CD14-positive monocyte (primary cell): Measurements from ENCODE around the gene FRMPD3. TPM values are rescaled to one million over a fixed set of nuclear protein-coding genes. Genes with fewer than 3 reads are reported as not detected.

Source experiments
- DNase-seq, 3 donors: peaks; one replicate each; pipeline ENCODE4 v3.0.0-alpha.2; 2011 to 2022
- H2AFZ ChIP-seq: 2 replicates; pipeline ENCODE4 v1.6.0; 2012; ENCODE audit warnings: mild to moderate bottlenecking, low read depth, low read length, inconsistent platforms; ENCODE audit not compliant: insufficient read depth, poor library complexity, severe bottlenecking
- H3K27ac ChIP-seq, 2 donors: 1 replicate in 1 of 2; 2 replicates in 1 of 2; pipeline ENCODE4 v1.5.1; 2012 to 2013; ENCODE audit warnings: low read length in 2 of 2, control low read depth in 1 of 2, inconsistent platforms in 1 of 2, low read depth in 1 of 2, mild to moderate bottlenecking in 1 of 2
- H3K27me3 ChIP-seq, 2 donors: one replicate each; pipeline versions ENCODE4 v1.6.0 to v1.6.1; 2011 to 2013; ENCODE audit warnings: low read length in 2 of 2; ENCODE audit not compliant: control insufficient read depth in 2 of 2, insufficient read depth in 2 of 2
- H3K36me3 ChIP-seq, 2 donors: replicated peaks in 1 of 2; 1 replicate in 1 of 2; 2 replicates in 1 of 2; pipeline versions ENCODE4 v1.5.1 to v1.6.1; 2012 to 2013; ENCODE audit warnings: low read length in 2 of 2, control low read depth in 1 of 2, inconsistent platforms in 1 of 2, mild to moderate bottlenecking in 1 of 2; ENCODE audit not compliant: insufficient read depth in 2 of 2, control insufficient read depth in 1 of 2
- H3K4me1 ChIP-seq, 2 donors: 1 replicate in 1 of 2; 2 replicates in 1 of 2; pipeline versions ENCODE4 v1.5.1 to v1.6.1; 2012 to 2013; ENCODE audit warnings: low read length in 2 of 2, control low read depth in 1 of 2, inconsistent platforms in 1 of 2, mild to moderate bottlenecking in 1 of 2, moderate library complexity in 1 of 2; ENCODE audit not compliant: insufficient read depth in 2 of 2, control insufficient read depth in 1 of 2
- H3K4me2 ChIP-seq: replicated peaks from 2 replicates; pipeline ENCODE3; 2012; ENCODE audit warnings: low read length, moderate library complexity, mild to moderate bottlenecking; ENCODE audit not compliant: poor library complexity, severe bottlenecking; ENCODE audit errors: extremely low read depth
- H3K4me3 ChIP-seq, 3 experiments: fragments of 200-600 bp in 1 of 3; sonication (generic) in 1 of 3; replicated peaks in 1 of 3; 1 replicate in 2 of 3; 2 replicates in 1 of 3; pipeline ENCODE4 v1.5.1; 2011 to 2013; ENCODE audit warnings: low read length in 3 of 3, mild to moderate bottlenecking in 3 of 3, control low read depth in 2 of 3, low read depth in 2 of 3, inconsistent platforms in 1 of 3, moderate library complexity in 1 of 3
- H3K79me2 ChIP-seq: 2 replicates; pipeline ENCODE4 v1.6.0; 2012; ENCODE audit warnings: mild to moderate bottlenecking, control low read depth, inconsistent platforms, low read length, moderate library complexity; ENCODE audit not compliant: insufficient read depth
- H3K9ac ChIP-seq: 2 replicates; pipeline ENCODE4 v1.6.0; 2017; ENCODE audit warnings: low read length, mild to moderate bottlenecking; ENCODE audit not compliant: insufficient read depth, poor library complexity, severe bottlenecking
- H3K9me3 ChIP-seq, 2 donors: replicated peaks in 1 of 2; 1 replicate in 1 of 2; 2 replicates in 1 of 2; pipeline versions ENCODE4 v1.5.1 to v1.6.1; 2012 to 2013; ENCODE audit warnings: low read length in 2 of 2, control low read depth in 1 of 2; ENCODE audit not compliant: control insufficient read depth in 1 of 2, insufficient read depth in 1 of 2
- H4K20me1 ChIP-seq: 2 replicates; pipeline ENCODE4 v1.6.0; 2012; ENCODE audit warnings: mild to moderate bottlenecking, low read length, control low read depth, moderate library complexity; ENCODE audit not compliant: insufficient read depth
- H3K27ac Mint-ChIP-seq, 7 donors: one replicate each; pipeline ENCODE4 v1.8.0; 2020; ENCODE audit warnings: mild to moderate bottlenecking in 7 of 7, mixed read lengths in 7 of 7, moderate library complexity in 6 of 7, inconsistent platforms in 2 of 7
- H3K27me3 Mint-ChIP-seq, 3 donors: one replicate each; pipeline ENCODE4 v1.8.0; 2021 to 2022; ENCODE audit warnings: low read depth in 3 of 3, mild to moderate bottlenecking in 3 of 3, mixed read lengths in 3 of 3, moderate library complexity in 3 of 3, inconsistent platforms in 1 of 3
- H3K36me3 Mint-ChIP-seq, 2 donors: one replicate each; pipeline ENCODE4 v1.8.0; 2020; ENCODE audit warnings: mixed read lengths in 2 of 2, inconsistent platforms in 1 of 2, mild to moderate bottlenecking in 1 of 2
- H3K4me1 Mint-ChIP-seq: one replicate; pipeline ENCODE4 v1.8.0; 2020; ENCODE audit warnings: mild to moderate bottlenecking, mixed read lengths
- H3K4me3 Mint-ChIP-seq, 2 donors: one replicate each; pipeline ENCODE4 v1.8.0; 2020; ENCODE audit warnings: mild to moderate bottlenecking in 2 of 2, mixed read lengths in 2 of 2, moderate library complexity in 1 of 2
- H3K9me3 Mint-ChIP-seq, 7 donors: one replicate each; pipeline ENCODE4 v1.8.0; 2020 to 2022; ENCODE audit warnings: mixed read lengths in 7 of 7, mild to moderate bottlenecking in 6 of 7, moderate library complexity in 6 of 7, inconsistent platforms in 2 of 7
- CTCF ChIP-seq: fragments of 200-600 bp; IDR thresholded peaks from one replicate; pipeline ENCODE4 v1.8.0; 2022; ENCODE audit warnings: antibody characterized with exemption, mild to moderate bottlenecking
- WGBS: methylation state at CpG from one replicate; pipeline ENCODE4 v1.1.5; 2013; ENCODE audit warnings: missing lambda C conversion rate; ENCODE audit not compliant: insufficient coverage; 5-methylcytosine and 5-hydroxymethylcytosine counted together
- intact Hi-C, 2 donors: fragments of 100-400 bp; cut with micrococcal nuclease; formaldehyde crosslinking; loops; one replicate each; pipeline versions ENCODE4 v1.15.0 to v1.15.1; 2023
- polyA plus RNA-seq, 3 donors: library from polyadenylated mRNA; depleted of rRNA in 1 of 3; unstranded in 2 of 3; stranded (reverse) in 1 of 3; fragments of 300-500 nt in 2 of 3; fragments of >200 nt in 1 of 3; fragmentation: Illumina TruSeq in 2 of 3; gene quantifications; 1 replicate in 2 of 3; 2 replicates in 1 of 3; pipeline ENCODE4 v1.2.3, GENCODE V29; 2012 to 2021

FRMPD3 gene
- polyA plus RNA-seq, 3 donors: not detected

DNA sequence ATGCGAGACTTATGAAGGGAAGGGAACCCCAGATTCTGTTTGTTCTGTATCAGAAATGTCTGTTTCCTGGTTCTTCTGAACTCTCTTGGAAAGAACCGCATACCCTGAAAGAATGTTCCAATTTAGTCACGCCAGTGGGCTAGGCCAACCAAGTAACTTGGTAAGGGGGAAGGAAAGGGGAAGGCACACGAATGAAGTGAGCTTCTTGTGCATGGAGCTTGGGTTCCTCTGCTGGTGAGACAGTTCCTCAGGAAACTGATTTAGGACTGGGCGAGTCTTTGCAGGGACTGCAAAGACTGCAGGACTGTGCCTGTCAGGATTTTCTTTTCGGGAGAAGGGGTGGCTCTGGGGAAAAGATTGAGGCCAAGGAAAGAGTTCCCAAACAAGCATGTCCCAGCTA, 35.6 kb downstream of the FRMPD3 start:
- no peak overlapping the region for H3K27ac Mint-ChIP-seq
- H3K27me3 Mint-ChIP-seq: peaks cover 0 to 10% (median 1%) of the 10 kb centered on the region in 3 donors
- WGBS: 38% methylated on average over 4 of the region's 6 CpGs
- Histone ChIP-seq H3K36me3 (no peaks in the 10 kb centered on the region), H3K27me3 (no peaks in the 10 kb centered on the region), H3K79me2 (no peaks in the 10 kb centered on the region), H3K4me1 (no peaks in the 10 kb centered on the region), H3K27ac (no peak overlapping the region), H4K20me1 (no peaks in the 10 kb centered on the region), H3K4me2 (no peak overlapping the region), H3K4me3 (no peak overlapping the region), H3K9me3 (no peaks in the 10 kb centered on the region), H2AFZ (no peak overlapping the region), H3K9ac (no peak overlapping the region)
- H3K4me3 Mint-ChIP-seq: no peak overlapping the region
- DNase-seq: no peak
- H3K36me3 Mint-ChIP-seq: no peaks in the 10 kb centered on the region
- no peaks in the 10 kb centered on the region for H3K4me1 Mint-ChIP-seq
- no peak for TF ChIP-seq CTCF
- intact Hi-C loops: no loop called here
- H3K9me3 Mint-ChIP-seq: peaks cover 0 to under 1% (median 0%) of the 10 kb centered on the region in 7 donors

DNA sequence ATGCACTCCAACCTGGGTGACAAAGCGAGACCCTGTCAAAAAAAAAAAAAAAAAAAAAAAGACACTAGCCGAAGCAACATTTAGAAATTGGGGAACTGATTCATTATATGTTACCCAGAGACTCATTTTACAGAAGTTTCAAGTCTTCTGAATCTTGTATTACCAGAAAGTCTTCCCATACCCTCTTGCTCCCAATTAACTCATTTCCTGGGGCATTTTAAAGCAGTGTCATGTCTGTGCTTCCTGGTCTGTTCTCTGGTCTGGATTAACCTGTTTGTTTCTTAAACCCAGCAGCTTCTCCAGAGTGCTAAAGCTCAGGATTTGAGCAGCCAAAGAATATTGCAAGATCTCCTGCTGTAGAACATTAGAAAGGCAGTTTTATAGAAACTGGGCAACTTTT, 43.7 kb downstream of the FRMPD3 start:
- no peaks in the 10 kb centered on the region for H3K4me1 ChIP-seq
- H3K27ac Mint-ChIP-seq: no peak overlapping the region
- H3K27me3 Mint-ChIP-seq: peaks cover 4 to 9% (median 5%) of the 10 kb centered on the region in 3 donors
- no CpG with 5 or more reads among the region's 2 CpGs for WGBS
- H3K4me3 ChIP-seq: no peak overlapping the region
- no peaks in the 10 kb centered on the region for H3K9me3 ChIP-seq
- no peak overlapping the region for H3K27ac ChIP-seq
- H3K79me2 ChIP-seq: no peaks in the 10 kb centered on the region
- H3K4me2 ChIP-seq: no peak overlapping the region
- no peaks in the 10 kb centered on the region for H3K36me3 ChIP-seq
- TF ChIP-seq CTCF: no peak
- no peaks in the 10 kb centered on the region for H3K27me3 ChIP-seq
- H4K20me1 ChIP-seq: no peaks in the 10 kb centered on the region
- no peak overlapping the region for H2AFZ ChIP-seq
- no peaks in the 10 kb centered on the region for H3K36me3 Mint-ChIP-seq
- H3K4me1 Mint-ChIP-seq: no peaks in the 10 kb centered on the region
- peaks cover 0 to 2% (median 0%) of the 10 kb centered on the region in 7 donors for H3K9me3 Mint-ChIP-seq
- no peak for DNase-seq
- H3K9ac ChIP-seq: no peak overlapping the region
- no peak overlapping the region for H3K4me3 Mint-ChIP-seq
- intact Hi-C loops: no loop called here
